ENCODE data around the gene DAB1.

DNA sequence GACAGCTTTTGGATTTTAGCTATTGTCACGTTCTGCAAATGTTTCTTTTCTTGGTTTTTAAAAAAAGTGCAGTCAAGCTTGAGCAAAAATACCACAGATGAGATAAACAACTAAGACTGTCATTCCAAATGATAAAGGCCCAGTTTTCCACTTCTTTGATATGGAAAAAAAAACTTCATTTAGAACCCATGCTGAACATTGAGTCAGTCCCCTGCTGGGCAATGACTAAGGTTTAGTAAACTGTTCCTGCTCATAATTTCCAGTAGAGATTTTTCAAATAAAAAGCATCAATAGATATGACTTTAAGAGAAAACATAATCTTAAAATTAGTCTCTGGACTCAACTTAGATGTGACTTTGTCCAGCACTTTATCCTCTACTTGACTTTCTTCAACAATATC, 290.2 kb downstream of the DAB1 start:
- no peak for TF ChIP-seq FOXM1 (IDR thresholded peaks at IDR 0.05; ENCODE audit: borderline replicate concordance)
- no peak for TF ChIP-seq SP1 (IDR thresholded peaks at IDR 0.05)
- TF ChIP-seq SUZ12 (IDR thresholded peaks at IDR 0.05) = no peak
- no peak for TF ChIP-seq HDGF (IDR thresholded peaks at IDR 0.05; ENCODE audit: borderline replicate concordance)
- TF ChIP-seq ARNT (IDR thresholded peaks at IDR 0.05) = no peak
- TF ChIP-seq, protein P1, sequence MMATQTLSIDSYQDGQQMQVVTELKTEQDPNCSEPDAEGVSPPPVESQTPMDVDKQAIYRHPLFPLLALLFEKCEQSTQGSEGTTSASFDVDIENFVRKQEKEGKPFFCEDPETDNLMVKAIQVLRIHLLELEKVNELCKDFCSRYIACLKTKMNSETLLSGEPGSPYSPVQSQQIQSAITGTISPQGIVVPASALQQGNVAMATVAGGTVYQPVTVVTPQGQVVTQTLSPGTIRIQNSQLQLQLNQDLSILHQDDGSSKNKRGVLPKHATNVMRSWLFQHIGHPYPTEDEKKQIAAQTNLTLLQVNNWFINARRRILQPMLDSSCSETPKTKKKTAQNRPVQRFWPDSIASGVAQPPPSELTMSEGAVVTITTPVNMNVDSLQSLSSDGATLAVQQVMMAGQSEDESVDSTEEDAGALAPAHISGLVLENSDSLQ (IDR thresholded peaks at IDR 0.05) = no peak
- no peak for TF ChIP-seq BHLHE40 (IDR thresholded peaks at IDR 0.05; ENCODE audit: borderline replicate concordance)
- no peak for TF ChIP-seq FOXK2 (IDR thresholded peaks at IDR 0.05)
- TF ChIP-seq FOXA1 (IDR thresholded peaks at IDR 0.05) = no peak
- no peak for TF ChIP-seq CTBP1 (IDR thresholded peaks at IDR 0.05; ENCODE audit: borderline replicate concordance)
- no peak for TF ChIP-seq LEF1 (IDR thresholded peaks at IDR 0.05; ENCODE audit: borderline replicate concordance)
- TF ChIP-seq NFRKB (IDR thresholded peaks at IDR 0.05) = no peak
- no peak for TF ChIP-seq ZNF384 (IDR thresholded peaks at IDR 0.05)
